ENCODE results near the gene NIPAL3. TPM values are rescaled to one million over a fixed set of nuclear protein-coding genes. Genes with fewer than 3 reads are reported as not detected.

NIPAL3 gene
- total RNA-seq, 1 donor, result 42.2 TPM

- H3K4me3 ChIP-seq (ENCODE audit: low read depth, low read length), result no peak overlapping the region
- DNase-seq (ENCODE audit: low read depth), result peak; percentile 69
- TF ChIP-seq CTCF (IDR thresholded peaks at IDR 0.05; ENCODE audit: insufficient read depth, low read length), result no peak
These were observed 31.1 kb upstream of the NIPAL3 start for GRCh38 chr1:24384251-24385090.

GRCh38 chr1:24385160-24385940 lies 30.3 kb upstream of the NIPAL3 start:
- H3K4me3 ChIP-seq (ENCODE audit: low read depth, low read length), result no peak overlapping the region
- peak; percentile 45 for TF ChIP-seq CTCF (IDR thresholded peaks at IDR 0.05; ENCODE audit: insufficient read depth, low read length)
- DNase-seq (ENCODE audit: low read depth), result peak; percentile 70

- no peak for DNase-seq (ENCODE audit: low read depth)
- no peak for TF ChIP-seq CTCF (IDR thresholded peaks at IDR 0.05; ENCODE audit: insufficient read depth, low read length)
- no peak overlapping the region for H3K4me3 ChIP-seq (ENCODE audit: low read depth, low read length)
These were observed 29.4 kb upstream of the NIPAL3 start for GRCh38 chr1:24386241-24386640.

- H3K4me3 ChIP-seq (ENCODE audit: low read depth, low read length), result no peak overlapping the region
- TF ChIP-seq CTCF (IDR thresholded peaks at IDR 0.05; ENCODE audit: insufficient read depth, low read length), result no peak
- no peak for DNase-seq (ENCODE audit: low read depth)
These were observed 28.7 kb upstream of the NIPAL3 start for GRCh38 chr1:24386931-24387330.

- H3K4me3 ChIP-seq (ENCODE audit: low read depth, low read length), result no peak overlapping the region
- DNase-seq (ENCODE audit: low read depth), result no peak
- no peak for TF ChIP-seq CTCF (IDR thresholded peaks at IDR 0.05; ENCODE audit: insufficient read depth, low read length)
These were observed 27.9 kb upstream of the NIPAL3 start for GRCh38 chr1:24387636-24388175.

- no peak for TF ChIP-seq CTCF (IDR thresholded peaks at IDR 0.05; ENCODE audit: insufficient read depth, low read length)
- DNase-seq (ENCODE audit: low read depth), result no peak
- no peak overlapping the region for H3K4me3 ChIP-seq (ENCODE audit: low read depth, low read length)
These were observed 27.2 kb upstream of the NIPAL3 start for GRCh38 chr1:24388331-24388885.

Measured in fibroblast of the aortic adventitia (primary cell).